Measurements from ENCODE around the gene MED22. TPM values are rescaled to one million over a fixed set of nuclear protein-coding genes. Genes with fewer than 3 reads are reported as not detected.

The MED22 gene
- total and polyA plus RNA-seq, 2 experiments from 2014 or later: 20.9 to 85.7 TPM

DNA sequence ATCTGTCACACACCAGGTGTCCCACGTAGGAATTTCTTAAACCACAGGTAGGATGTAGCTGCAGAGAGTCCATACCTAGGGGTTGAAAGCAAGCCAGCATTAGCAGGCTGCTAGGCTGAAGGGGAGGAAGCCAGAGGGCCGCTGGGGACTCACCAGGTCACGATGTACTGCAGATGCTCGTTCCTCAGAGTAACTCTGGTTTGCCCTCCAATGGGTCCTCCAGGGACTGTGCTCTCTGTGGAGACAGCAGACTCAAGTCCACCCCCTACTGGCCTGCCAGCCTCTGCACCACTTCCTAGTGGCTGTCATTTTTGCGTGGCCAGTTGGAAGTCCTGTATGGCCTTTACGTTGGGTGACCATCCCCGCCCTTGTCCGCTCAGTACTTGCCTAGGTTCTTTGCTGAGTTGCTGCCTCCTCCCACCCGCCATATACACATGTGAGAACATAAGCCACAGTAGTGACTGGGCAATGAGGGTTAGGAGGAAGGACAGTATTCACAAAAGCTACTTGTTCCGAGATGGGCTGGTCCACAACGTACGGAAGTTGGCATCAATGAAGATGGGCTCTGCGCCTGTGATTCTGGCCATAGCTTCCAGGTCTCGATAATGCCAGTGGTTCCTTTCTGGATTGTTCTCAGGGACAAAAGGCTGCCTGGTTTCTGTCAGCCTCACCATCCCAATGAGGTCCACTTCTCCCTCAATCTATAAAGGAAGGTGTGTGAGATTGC is 4.1 kb upstream of the MED22 start:
- Mint-ChIP-seq H3K36me3 (ENCODE audit: low read depth) (peaks cover 57% of the 10 kb centered on the region), H3K4me3 (no peak overlapping the region), H3K27ac (no peak overlapping the region), H3K9me3 (no peaks in the 10 kb centered on the region; the same call in 2 of the 3 replicates), H3K27me3 (ENCODE audit: insufficient read depth, low read depth, poor library complexity) (peaks cover 32% of the 10 kb centered on the region), H3K4me1 (peaks cover 17% of the 10 kb centered on the region)
- Histone ChIP-seq H3F3A (replicated peaks; ENCODE audit: low read depth) (peaks cover 57% of the 10 kb centered on the region), H3K9me2 (ENCODE audit: insufficient read depth) (no peaks in the 10 kb centered on the region), H3K79me2 (replicated peaks; ENCODE audit: insufficient read depth) (peaks cover 39% of the 10 kb centered on the region), H2AFZ (no peak overlapping the region), H3K27ac (ENCODE audit: low read depth) (peak overlapping the region; percentile 96), H3K4me2 (no peak overlapping the region), H3K4me3 (no peak overlapping the region; the same call in 1 of the 2 replicates), H3K36me3 (ENCODE audit: insufficient read depth) (peaks cover 39% of the 10 kb centered on the region), H3K4me1 (ENCODE audit: insufficient read depth) (peaks cover 18% of the 10 kb centered on the region; the same call in 1 of the 2 replicates), H3K27me3 (ENCODE audit: insufficient read depth) (no peaks in the 10 kb centered on the region), H4K20me1 (replicated peaks; ENCODE audit: insufficient read depth) (peaks cover 40% of the 10 kb centered on the region)
- DNase-seq (ENCODE audit: low spot score) (peak; percentile 91), ATAC-seq (peak; percentile 44)
- TF ChIP-seq, protein P1, sequence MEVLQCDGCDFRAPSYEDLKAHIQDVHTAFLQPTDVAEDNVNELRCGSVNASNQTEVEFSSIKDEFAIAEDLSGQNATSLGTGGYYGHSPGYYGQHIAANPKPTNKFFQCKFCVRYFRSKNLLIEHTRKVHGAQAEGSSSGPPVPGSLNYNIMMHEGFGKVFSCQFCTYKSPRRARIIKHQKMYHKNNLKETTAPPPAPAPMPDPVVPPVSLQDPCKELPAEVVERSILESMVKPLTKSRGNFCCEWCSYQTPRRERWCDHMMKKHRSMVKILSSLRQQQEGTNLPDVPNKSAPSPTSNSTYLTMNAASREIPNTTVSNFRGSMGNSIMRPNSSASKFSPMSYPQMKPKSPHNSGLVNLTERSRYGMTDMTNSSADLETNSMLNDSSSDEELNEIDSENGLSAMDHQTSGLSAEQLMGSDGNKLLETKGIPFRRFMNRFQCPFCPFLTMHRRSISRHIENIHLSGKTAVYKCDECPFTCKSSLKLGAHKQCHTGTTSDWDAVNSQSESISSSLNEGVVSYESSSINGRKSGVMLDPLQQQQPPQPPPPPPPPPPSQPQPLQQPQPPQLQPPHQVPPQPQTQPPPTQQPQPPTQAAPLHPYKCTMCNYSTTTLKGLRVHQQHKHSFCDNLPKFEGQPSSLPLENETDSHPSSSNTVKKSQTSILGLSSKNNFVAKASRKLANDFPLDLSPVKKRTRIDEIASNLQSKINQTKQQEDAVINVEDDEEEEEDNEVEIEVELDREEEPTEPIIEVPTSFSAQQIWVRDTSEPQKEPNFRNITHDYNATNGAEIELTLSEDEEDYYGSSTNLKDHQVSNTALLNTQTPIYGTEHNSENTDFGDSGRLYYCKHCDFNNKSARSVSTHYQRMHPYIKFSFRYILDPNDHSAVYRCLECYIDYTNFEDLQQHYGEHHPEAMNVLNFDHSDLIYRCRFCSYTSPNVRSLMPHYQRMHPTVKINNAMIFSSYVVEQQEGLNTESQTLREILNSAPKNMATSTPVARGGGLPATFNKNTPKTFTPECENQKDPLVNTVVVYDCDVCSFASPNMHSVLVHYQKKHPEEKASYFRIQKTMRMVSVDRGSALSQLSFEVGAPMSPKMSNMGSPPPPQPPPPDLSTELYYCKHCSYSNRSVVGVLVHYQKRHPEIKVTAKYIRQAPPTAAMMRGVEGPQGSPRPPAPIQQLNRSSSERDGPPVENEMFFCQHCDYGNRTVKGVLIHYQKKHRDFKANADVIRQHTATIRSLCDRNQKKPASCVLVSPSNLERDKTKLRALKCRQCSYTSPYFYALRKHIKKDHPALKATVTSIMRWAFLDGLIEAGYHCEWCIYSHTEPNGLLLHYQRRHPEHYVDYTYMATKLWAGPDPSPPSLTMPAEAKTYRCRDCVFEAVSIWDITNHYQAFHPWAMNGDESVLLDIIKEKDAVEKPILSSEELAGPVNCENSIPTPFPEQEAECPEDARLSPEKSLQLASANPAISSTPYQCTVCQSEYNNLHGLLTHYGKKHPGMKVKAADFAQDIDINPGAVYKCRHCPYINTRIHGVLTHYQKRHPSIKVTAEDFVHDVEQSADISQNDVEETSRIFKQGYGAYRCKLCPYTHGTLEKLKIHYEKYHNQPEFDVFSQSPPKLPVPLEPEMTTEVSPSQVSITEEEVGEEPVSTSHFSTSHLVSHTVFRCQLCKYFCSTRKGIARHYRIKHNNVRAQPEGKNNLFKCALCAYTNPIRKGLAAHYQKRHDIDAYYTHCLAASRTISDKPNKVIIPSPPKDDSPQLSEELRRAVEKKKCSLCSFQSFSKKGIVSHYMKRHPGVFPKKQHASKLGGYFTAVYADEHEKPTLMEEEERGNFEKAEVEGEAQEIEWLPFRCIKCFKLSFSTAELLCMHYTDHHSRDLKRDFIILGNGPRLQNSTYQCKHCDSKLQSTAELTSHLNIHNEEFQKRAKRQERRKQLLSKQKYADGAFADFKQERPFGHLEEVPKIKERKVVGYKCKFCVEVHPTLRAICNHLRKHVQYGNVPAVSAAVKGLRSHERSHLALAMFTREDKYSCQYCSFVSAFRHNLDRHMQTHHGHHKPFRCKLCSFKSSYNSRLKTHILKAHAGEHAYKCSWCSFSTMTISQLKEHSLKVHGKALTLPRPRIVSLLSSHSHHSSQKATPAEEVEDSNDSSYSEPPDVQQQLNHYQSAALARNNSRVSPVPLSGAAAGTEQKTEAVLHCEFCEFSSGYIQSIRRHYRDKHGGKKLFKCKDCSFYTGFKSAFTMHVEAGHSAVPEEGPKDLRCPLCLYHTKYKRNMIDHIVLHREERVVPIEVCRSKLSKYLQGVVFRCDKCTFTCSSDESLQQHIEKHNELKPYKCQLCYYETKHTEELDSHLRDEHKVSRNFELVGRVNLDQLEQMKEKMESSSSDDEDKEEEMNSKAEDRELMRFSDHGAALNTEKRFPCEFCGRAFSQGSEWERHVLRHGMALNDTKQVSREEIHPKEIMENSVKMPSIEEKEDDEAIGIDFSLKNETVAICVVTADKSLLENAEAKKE (CRISPR knock-in tag; IDR thresholded peaks at IDR 0.05): no peak
- TF ChIP-seq, protein P2, sequence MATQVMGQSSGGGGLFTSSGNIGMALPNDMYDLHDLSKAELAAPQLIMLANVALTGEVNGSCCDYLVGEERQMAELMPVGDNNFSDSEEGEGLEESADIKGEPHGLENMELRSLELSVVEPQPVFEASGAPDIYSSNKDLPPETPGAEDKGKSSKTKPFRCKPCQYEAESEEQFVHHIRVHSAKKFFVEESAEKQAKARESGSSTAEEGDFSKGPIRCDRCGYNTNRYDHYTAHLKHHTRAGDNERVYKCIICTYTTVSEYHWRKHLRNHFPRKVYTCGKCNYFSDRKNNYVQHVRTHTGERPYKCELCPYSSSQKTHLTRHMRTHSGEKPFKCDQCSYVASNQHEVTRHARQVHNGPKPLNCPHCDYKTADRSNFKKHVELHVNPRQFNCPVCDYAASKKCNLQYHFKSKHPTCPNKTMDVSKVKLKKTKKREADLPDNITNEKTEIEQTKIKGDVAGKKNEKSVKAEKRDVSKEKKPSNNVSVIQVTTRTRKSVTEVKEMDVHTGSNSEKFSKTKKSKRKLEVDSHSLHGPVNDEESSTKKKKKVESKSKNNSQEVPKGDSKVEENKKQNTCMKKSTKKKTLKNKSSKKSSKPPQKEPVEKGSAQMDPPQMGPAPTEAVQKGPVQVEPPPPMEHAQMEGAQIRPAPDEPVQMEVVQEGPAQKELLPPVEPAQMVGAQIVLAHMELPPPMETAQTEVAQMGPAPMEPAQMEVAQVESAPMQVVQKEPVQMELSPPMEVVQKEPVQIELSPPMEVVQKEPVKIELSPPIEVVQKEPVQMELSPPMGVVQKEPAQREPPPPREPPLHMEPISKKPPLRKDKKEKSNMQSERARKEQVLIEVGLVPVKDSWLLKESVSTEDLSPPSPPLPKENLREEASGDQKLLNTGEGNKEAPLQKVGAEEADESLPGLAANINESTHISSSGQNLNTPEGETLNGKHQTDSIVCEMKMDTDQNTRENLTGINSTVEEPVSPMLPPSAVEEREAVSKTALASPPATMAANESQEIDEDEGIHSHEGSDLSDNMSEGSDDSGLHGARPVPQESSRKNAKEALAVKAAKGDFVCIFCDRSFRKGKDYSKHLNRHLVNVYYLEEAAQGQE (IDR thresholded peaks at IDR 0.05; ENCODE audit: unreplicated experiment): no peak
- TF ChIP-seq EZH2phosphoT487 (IDR thresholded peaks at IDR 0.05; ENCODE audit: unreplicated experiment): no peak
- 0 out of 2 replicates have a peak, but pooled peaks have one; percentile 33 for TF ChIP-seq CREB1 (CRISPR knock-in tag; IDR thresholded peaks at IDR 0.05; ENCODE audit: low read depth)
- TF ChIP-seq POLR2AphosphoS5 (IDR thresholded peaks at IDR 0.05; ENCODE audit: low read depth): peak; percentile 72
- TF ChIP-seq ZNF114 (CRISPR knock-in tag; IDR thresholded peaks at IDR 0.05): no peak
- no peak for TF ChIP-seq NANOG (IDR thresholded peaks at IDR 0.05; ENCODE audit: borderline replicate concordance)
- no peak for TF ChIP-seq ETS1 (IDR thresholded peaks at IDR 0.05)
- no peak for TF ChIP-seq EZH2 (IDR thresholded peaks at IDR 0.05; ENCODE audit: low read depth, unreplicated experiment)
- TF ChIP-seq JUNB (IDR thresholded peaks at IDR 0.05; ENCODE audit: unreplicated experiment): no peak
- TF ChIP-seq, protein P3, sequence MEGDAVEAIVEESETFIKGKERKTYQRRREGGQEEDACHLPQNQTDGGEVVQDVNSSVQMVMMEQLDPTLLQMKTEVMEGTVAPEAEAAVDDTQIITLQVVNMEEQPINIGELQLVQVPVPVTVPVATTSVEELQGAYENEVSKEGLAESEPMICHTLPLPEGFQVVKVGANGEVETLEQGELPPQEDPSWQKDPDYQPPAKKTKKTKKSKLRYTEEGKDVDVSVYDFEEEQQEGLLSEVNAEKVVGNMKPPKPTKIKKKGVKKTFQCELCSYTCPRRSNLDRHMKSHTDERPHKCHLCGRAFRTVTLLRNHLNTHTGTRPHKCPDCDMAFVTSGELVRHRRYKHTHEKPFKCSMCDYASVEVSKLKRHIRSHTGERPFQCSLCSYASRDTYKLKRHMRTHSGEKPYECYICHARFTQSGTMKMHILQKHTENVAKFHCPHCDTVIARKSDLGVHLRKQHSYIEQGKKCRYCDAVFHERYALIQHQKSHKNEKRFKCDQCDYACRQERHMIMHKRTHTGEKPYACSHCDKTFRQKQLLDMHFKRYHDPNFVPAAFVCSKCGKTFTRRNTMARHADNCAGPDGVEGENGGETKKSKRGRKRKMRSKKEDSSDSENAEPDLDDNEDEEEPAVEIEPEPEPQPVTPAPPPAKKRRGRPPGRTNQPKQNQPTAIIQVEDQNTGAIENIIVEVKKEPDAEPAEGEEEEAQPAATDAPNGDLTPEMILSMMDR (conservative IDR thresholded peaks at IDR 0.05; ENCODE audit: low read depth in 2 of 2): peak; percentile 73 to 75
